Activated CD4-positive, alpha-beta T cell treated with anti-CD3 and anti-CD28 coated beads, Interleukin-2, Interleukin-6, amounts not matched to agents 100 ng/mL and 50 ng/mL, durations not matched to agents 16 hours and 8 hours (primary cell): ENCODE data around the gene FOXN3.
A peak's percentile ranks its signal among the peaks of the same experiment; 100 is the strongest.

Experiments used
- DNase-seq: peaks from one replicate; pipeline ENCODE4 v3.0.0-alpha.2; 2020

Gene FOXN3, protein sequence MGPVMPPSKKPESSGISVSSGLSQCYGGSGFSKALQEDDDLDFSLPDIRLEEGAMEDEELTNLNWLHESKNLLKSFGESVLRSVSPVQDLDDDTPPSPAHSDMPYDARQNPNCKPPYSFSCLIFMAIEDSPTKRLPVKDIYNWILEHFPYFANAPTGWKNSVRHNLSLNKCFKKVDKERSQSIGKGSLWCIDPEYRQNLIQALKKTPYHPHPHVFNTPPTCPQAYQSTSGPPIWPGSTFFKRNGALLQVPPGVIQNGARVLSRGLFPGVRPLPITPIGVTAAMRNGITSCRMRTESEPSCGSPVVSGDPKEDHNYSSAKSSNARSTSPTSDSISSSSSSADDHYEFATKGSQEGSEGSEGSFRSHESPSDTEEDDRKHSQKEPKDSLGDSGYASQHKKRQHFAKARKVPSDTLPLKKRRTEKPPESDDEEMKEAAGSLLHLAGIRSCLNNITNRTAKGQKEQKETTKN

DNA sequence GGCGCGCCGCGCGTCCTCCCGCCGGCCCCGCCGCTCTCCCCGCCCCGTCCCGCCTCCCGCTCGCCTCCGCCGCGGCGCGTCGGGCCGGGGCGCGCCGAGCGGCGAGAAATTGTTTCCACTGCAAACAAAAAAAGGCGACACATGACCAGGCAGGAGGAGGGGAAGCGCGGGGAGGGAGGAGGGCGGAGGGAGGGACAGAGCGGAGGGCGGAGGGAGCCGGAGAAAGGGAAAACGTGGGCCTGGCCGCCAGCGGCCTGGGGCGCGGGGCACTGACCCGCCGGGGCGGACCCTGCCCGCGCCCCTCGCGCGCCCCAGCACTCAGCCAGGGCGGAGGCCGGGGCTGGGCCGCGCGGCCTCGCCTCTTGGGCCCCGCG lies at the start of gene FOXN3:
Gene FOXN3, minus strand, starts transcription at position 143 of the 374 bp plus-strand sequence. CDS start 4,757 bp downstream, outside the sequence.
- DNase-seq, result peak; percentile 91

DNA sequence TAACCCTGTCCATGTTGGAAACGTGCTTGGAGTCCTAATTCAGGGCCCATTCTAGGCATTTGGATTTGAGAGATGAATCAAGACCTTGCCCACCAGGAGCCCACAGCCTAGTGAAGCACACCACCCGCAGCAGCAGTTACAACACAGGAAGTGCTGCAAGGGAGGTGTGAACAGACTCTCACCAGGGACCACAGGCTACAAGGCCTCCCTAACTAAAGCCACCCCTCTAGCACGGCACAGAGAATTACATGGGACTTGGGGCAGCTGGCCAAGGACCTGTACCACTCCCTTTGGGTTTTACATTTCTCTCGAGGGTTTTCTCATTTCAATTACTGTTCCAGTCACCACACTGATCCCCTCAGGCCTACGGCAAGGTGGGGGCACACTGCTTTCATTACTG lies 49.5 kb upstream of the FOXN3 start:
- DNase-seq, result peak; percentile 57

DNA sequence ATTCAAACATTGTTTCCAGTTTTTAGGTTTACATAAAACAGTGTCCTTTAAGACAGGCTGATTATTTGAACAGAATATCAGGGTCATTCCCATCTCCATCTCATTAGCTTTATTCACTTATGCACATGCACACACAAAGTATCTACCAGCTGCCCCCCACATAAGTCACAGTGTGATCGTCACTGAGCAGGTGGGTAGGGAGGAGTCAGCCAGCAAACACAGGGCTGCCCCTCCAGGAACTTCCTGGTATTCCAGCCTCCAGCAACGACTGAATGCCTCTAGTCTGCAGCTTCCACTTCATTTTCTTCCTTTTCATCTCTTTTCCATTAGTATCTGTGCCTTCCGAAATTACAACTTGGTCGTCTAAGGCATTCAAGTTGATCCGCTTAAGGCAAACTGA lies 48.8 kb upstream of the FOXN3 start:
- no peak for DNase-seq

DNA sequence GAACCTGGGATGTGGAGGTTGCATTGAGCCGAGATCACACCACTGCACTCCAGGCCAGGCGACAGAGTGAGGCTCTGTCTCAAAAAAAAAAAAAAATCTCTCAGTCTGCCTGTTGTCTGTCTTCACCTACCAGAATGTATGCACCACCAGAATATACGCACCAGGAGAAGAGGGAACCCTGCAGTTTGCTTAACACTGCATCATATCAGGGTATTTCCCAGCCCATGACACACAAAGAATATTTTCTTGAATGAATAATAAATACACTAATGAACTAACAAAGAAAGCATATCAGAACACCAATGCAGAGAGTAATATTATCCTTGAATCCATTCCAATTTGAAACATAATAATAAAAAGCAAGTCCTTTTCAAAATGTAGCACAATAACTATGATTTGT lies 44.2 kb upstream of the FOXN3 start:
- DNase-seq, result no peak

DNA sequence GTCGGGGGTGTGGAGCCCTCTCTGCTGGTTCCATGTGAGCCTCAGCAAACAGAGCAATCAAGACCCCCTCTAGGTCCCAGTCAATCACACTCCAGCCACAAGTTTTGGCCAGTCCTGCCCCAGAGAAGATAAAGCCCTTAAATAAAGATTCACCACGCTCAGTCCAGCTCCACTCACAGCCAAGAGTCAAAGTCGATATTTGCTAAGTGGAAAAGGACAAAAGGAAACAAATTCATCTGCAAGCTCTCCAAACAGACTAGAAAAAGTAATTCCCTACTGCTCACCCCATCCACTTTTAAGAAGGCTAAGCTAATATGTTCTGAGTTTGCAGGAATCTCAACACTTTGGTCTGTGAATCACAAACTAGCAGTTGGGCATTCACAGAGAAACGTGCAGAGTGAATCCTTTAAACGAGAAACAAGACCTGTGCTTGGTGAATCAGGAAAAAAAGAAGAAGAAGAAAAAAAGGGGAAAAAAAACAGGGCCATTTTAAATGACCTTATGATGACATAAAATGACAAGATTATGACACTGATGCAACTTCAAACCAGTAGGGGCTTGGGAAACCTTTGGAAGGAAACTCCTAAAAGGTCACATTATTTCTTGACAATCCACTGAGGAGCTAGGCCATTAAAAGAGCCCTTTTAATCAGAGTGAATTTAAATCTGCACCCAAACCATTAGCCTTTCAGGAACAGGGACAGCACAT lies 41.8 kb upstream of the FOXN3 start:
- no peak for DNase-seq

DNA sequence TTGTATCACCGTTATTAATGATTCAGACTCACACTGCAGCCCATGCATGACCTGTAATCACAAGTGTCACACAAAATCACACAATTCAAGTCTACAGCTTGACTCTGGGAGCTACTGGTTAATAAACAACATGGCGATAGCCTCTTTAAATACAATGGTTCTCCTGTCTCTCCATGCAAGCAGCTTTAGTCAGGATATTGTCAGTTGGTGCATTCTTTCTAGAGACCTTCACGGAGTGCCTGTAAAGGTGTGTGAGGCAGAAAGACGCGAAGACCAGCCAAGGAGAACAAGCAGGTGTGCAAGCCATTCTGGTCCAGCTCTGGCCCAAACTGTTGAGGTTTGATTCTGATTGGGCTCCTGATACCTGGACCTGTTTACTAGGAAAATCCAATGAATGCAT lies 40.0 kb upstream of the FOXN3 start:
- DNase-seq, result no peak

DNA sequence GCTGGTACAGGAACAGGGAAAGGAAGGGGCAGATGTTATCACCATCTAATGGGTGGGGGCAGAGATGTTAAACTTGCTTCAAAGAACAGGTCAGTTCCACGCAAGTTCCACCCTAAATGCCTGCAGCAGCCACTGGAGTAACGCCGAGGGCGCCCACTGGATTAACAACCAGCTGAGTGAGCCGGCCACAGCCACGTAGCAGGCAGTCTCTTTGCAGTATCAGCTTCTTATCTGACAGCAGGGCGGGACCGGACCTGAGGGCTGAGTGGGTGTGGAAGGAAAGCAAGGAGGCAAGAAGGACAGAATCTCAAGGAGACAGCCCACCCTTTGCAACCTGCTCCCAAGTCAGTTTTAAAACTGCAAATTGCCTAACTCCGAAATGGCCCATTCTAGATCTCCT lies 38.4 kb upstream of the FOXN3 start:
- DNase-seq, result no peak

DNA sequence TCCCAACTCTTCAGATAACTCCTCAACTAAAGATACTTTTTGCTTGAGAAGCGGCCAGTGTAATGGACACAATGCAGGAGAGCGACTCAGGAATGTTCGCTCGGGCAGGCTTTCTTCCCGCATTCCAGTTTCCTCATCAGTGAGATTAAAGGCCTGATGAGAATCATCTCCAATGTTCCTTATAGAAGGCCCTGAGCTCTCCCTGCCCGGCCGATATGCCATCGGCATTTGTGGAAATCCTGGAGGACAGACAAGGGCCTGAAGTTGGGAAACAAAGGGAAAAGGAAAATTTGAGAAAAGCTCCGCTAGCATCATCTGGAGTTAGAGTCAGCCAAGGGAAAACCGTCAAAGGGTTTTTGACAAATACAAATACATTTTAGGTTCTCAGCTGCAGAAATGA lies 38.0 kb upstream of the FOXN3 start:
- no peak for DNase-seq

DNA sequence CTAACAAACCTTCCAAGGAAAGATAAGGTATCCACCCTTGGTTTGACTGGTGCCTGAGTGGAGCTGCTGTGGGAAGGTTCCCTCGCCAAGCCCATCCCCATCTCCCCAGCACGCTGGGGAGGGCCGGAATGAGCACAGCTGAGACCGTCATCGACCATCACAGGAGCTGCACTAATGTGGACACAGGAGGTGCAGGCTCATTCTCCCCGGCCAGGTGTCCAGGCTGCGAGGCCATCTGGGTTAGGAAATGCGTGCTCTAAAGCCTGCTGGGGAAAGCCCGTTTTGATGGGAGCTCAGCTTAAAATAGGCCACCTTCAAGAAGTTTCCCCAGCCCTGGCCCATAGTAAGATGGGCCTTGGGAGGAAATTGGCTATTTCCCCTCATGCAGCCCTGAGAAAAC lies 35.2 kb upstream of the FOXN3 start:
- DNase-seq, result no peak

DNA sequence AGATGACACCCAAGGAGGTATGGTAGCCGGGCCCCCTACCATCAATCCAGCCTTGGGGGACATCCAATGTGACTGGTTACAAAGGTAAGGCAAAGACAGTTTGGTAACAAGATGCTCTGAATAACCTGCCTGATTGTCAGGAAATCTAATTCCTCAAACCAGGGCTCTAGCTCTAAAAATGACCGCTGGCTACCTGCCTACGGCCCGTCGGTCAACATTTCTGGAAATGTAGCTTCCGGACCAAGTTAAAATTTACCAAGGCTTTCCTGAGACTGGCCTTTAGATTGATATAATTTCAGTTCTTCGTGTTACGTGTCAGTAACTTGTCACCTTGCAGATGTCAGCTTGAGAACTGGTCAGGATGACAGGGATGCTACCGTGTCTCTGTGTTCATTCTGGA lies 34.2 kb upstream of the FOXN3 start:
- DNase-seq, result no peak

DNA sequence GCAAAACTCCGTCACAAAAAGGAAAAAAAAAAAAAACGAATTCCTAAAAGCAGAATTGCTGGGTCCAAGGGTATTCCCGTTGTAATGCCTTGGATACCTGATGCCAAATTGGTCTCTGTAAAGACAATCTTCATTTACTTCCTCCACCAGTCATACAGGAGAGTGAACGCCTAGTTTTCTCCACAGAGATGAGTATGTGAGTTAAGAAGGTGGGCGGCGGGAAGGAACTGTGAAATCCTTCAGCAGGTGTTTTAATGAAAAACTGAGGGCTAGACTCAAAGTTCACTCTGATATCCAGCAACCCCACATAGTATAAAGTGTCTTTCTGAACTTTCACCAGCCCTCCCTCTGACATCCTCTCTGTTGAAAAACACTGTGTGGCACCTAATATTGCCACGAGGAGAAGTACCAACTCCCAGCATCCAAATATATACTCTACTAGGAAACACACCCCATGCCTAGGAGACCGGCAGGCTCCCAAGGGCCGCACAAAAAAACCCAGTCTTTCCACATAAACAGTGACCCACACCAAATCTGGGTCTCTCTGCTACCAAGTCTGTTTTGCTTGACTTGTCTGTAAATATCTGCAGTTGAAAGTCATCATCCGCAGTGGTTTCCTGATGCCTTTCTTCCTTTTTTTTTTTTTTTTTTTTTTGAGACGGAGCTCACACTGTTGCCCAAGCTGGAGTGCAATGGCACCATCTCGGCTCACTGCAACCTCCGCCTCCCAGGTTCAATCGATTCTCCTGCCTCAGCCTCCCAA lies 30.3 kb upstream of the FOXN3 start:
- no peak for DNase-seq

DNA sequence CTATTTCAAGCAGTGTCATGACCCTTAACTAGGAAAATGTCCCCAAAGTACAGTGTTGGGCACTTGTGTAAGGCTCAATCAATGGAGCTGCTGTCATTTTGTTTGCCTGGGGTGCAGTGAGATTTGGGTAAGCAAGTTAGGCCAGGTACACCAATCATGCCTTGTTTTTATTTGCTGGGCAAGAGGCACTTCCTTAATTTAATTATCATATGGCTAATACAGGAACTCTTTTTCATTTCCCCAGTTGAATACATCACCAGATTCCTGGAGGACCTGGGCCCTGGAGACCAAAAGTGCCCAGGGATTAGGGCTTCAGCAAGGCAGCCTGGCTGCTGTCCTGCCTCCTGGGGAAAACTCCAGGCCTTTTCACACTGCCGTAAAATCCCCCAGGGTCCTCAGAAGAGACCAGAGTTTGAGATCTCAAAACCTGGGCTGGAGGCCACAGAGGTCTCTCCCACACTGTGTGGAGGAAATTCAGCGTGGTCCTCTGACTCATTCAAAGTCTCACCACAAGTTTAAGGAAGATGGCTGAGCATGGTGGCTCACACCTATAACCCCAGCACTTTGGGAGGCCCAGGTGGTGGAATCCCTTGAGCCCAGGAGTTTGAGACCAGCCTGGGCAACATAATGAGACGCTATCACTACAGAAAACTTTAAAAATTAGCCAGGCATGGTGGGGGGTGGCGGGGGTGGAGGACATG lies 28.4 kb upstream of the FOXN3 start:
- peak; percentile 58 for DNase-seq

DNA sequence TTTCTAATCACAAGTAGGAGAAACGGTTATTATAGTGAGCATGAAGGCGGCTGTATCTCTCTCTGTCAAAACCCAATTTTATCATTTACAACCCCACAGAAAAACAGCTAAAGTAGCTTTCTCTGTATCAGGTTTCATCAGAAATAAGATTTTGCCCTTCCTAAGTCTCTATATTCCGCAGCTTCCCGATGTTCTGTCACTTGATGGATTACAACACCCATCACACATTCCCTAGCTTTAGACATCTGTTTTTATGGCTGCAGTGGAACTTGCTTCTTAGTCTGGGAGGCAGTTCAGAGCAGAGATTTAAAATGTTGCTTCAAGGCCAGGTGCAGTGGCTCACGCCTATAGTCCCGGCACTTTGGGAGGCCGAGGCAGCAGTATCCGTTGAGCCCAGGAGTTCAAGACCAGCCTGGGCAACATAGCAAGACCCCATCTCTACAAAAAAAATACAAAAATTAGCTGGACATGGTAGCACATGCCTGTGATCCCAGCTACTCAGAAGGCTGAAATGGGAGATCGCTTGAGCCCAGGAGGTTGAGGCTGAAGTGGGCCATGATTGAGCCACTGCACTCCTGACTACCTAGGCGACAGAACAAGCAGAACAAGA lies 27.6 kb upstream of the FOXN3 start:
- DNase-seq, result no peak

DNA sequence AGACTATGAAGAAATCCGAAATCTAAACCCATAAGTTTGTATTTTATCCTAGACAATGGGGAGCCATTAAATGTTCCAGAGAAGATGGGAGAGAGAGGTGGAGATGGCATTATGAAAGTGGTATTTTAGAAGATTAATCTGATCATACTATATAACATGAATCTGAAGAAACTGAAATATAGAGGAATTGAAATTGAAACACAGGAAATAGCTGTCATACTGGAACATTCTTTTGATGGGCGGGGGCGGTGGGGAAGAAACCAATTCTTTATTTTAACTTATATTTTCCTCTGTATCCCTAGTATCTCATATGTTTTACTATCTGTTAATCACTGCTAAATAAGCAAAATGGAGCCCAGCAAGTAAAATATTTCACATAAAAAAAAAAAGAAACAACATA lies 27.0 kb upstream of the FOXN3 start:
- peak; percentile 28 for DNase-seq

DNA sequence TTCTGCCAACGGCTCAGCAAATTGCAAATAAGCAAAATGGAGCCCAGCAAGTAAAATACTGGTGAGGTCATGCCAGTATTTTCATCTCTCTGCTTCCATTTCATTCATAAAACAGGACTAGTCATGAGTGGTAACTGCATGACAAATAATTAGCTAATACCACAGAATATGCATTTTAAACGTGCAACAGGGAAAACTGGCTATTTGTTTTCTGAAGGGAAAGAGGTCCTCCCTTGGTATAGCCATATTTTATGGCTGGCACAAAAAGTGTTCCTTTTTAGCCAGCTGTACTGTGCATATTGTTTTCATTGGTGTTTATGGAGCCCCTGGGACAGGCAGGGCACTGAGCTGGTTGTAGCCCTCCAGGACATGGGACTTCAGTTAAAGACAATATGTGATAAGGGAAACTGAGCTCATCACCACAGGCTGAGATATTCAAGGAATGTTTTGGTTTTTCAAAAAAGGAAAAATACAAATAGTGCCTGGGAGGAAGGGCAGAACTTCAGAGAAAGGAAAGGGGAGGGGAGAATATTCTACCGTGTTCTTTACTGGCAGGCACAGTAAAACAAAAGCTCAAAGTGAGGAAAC lies 26.1 kb upstream of the FOXN3 start:
- DNase-seq, result no peak

DNA sequence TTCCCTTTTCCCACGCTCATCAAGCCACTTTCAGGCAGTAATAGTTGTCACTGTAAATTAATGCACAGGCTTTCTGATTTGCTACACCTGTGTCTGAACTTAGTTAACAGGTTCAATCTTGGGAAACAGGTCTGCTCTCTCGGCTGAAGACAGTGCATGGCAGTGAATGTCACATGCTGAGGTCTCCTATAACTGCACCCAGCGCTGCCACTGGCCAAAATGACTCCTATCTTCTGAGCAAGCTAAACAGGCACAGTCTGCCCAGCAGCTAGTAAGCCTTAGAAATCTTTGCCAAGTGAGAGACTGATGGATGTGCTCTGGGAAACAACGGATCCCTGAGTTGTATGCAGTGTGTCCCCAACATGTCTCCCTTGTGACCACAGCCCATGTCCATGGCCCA lies 25.2 kb upstream of the FOXN3 start:
- no peak for DNase-seq

DNA sequence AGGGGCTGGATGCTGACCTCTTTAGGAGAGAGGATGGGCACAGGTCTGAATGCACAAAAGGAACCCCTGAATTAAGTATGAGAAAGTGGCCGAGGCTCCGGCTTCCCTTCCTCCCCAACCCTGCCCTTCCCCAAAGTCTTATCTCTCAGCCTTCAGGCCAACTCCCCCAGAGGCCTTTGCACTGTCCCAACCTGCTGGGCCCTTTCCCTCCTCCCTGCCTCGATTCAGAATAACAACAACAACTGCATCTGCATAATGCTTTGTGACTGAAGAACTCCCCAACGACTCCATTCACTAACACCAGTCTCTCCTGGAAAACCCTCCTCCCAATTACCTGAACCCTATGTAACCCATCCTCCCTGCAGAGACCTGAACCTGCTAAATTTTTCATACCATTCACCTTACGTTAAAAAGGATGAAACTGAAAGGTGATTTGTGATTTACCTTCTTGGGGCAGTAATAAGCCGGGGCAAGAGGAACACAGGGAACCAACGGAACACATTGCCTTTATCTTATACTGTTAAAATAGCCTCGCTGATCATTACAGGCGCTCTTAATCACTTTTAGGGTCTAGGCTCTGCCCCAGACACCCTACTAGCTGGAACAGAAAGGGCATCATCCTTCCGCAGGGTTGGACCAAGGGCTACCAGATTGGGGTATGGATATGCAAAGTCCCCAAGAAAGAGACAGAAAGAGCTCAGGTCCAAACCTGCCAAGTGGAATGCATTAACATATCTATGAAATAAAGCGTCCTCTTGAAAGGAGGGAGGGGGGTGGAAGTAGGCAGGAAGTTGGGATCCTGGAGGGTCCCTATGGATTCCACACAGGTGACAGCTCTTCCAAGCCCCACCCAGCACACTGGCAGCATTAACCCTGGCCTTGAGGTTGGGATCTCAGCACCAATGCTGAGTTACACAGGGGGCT lies 24.2 kb upstream of the FOXN3 start:
- no peak for DNase-seq

DNA sequence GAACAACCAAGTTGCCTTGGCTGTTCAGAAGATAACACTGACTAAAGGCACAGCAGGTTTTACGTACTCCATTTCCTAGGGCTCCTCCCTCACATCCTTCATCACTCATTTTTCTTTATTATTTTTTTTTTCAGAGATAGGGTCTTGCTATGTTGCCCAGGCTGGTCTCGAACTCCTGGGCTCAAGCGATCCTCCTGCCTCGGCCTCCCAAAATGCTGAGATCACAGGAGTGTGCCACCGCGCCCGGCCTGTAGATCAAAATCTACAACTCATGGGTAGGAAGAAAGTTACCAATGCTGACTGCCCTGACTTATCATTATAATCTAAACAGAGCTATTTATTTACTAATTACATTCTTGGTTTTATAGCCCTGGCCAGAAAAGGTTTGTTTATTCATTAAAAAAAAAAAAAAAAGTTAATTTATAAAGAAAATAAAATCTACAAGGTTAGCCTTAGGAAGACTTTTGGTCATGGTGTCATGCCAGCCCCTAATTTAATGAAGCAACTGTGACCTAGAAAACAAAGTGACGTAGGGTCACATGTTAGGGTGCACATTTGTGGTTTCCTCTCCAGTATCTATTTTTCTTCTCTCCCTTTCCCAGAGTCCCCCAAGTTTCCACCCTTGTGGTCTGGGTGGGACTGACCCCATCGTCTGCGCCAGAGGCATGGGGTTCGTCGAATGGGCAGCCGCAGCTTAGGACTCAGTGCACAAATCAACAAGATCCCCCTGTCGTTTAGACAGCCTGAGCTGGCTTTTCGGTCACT lies 19.0 kb upstream of the FOXN3 start:
- DNase-seq, result no peak

DNA sequence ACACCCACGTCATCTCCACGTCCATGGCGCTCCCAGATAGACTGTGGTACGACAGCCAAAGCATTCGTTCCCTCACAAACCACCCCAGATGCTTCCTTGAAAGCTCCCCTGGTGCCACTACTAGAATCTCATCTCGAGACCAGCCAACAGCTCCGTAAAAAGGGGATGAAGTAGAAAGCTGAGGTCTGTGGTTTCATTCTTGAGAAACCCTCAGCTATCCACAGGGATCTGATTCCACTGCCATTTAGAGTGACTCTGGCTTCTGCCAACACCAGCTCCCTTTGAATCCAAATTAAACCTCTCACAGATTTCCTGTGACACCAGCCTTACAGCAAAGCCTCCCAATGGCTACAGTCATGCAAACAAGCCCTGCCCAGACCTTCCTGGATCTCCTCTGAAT lies 18.5 kb upstream of the FOXN3 start:
- DNase-seq, result no peak

DNA sequence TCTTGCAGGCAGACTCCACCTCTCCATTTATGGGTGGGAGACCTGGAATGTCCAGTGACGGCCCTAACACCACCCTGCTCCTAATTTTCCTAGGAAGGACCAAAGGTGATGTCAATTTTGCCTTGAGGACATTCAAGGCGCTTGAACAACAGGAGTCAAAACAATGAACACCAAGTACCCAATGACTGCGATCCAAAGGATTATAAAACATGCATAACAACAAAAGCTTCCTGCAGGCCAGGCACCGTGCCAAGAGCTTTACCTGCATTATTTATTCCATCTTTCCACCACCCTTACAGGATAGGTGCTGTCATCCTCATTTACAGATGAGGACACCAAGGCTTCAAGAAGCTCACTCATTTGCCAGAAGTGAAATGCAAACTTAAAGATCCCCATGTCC lies 15.2 kb upstream of the FOXN3 start:
- DNase-seq, result no peak
